Activated CD4-positive, alpha-beta T cell treated with anti-CD3 and anti-CD28 coated beads, Interleukin-2, amount 10 ng/mL, durations not matched to agents 7 days and 5 days (primary cell): ENCODE results near the gene KDSR. TPM values are rescaled to one million over a fixed set of nuclear protein-coding genes. Genes with fewer than 3 reads are reported as not detected.
"Not testable (repeated sequence)": the region's sequence is repeated elsewhere in the genome, so short reads cannot be mapped to it uniquely, and the experiment has no call there.

Experiments used
- CTCF ChIA-PET: fragments of 350-600 bp; sonication (Branson Sonifier 250); formaldehyde crosslinking; loops from one replicate; lab custom pipeline; 2021; ENCODE audit warnings: antibody characterized with exemption; lab: Charles Lee
- POLR2A ChIA-PET: fragments of 350-600 bp; sonication (Branson Sonifier 250); formaldehyde crosslinking; loops from one replicate; lab custom pipeline; 2021; ENCODE audit warnings: antibody characterized with exemption; lab: Charles Lee
- DNase-seq: peaks from one replicate; pipeline ENCODE4 v3.0.0-alpha.2; 2020
- H3K27ac Mint-ChIP-seq: one replicate; pipeline ENCODE4 v1.8.0; 2021; ENCODE audit warnings: mild to moderate bottlenecking, moderate library complexity, mixed read lengths
- H3K27me3 Mint-ChIP-seq: one replicate; pipeline ENCODE4 v1.8.0; 2021; ENCODE audit warnings: mixed read lengths
- H3K36me3 Mint-ChIP-seq: one replicate; pipeline ENCODE4 v1.8.0; 2021; ENCODE audit warnings: low read depth, mixed read lengths
- H3K4me1 Mint-ChIP-seq: one replicate; pipeline ENCODE4 v1.8.0; 2021; ENCODE audit warnings: mixed read lengths
- H3K4me3 Mint-ChIP-seq: one replicate; pipeline ENCODE4 v1.8.0; 2021; ENCODE audit warnings: mild to moderate bottlenecking, moderate library complexity, mixed read lengths
- H3K9me3 Mint-ChIP-seq: one replicate; pipeline ENCODE4 v1.8.0; 2021; ENCODE audit warnings: mixed read lengths
- total RNA-seq, 2 experiments: library from RNA; stranded (reverse); gene quantifications; one replicate each; pipeline ENCODE4 v1.2.3, GENCODE V29; 2021

The KDSR gene
- total RNA-seq, 2 experiments from 2014 or later = 56.1 to 56.6 TPM

- H3K4me3 Mint-ChIP-seq, H3K27me3 Mint-ChIP-seq, H3K9me3 Mint-ChIP-seq, H3K27ac Mint-ChIP-seq, DNase-seq: not testable (repeated sequence)
- ChIA-PET POLR2A (interaction anchor here (0.6 kb wide), 1 partner anchor 33 kb away, joined by 3 read pairs; no protein-coding TSS in a partner anchor), CTCF (interaction anchor here (0.7 to 1.3 kb wide), 3 partner anchors 9 to 30 kb away, joined by 3 read pairs; no protein-coding TSS in a partner anchor)
- Mint-ChIP-seq H3K4me1 (peaks cover 42% of the 10 kb centered on the region), H3K36me3 (peaks cover 36% of the 10 kb centered on the region)
Observed at GRCh38 chr18:63363420-63363819, 3.6 kb downstream of the KDSR start.

- no peaks in the 10 kb centered on the region for H3K27me3 Mint-ChIP-seq
- no peaks in the 10 kb centered on the region for H3K4me1 Mint-ChIP-seq
- CTCF ChIA-PET = no interaction called here
- peaks cover 39% of the 10 kb centered on the region for H3K36me3 Mint-ChIP-seq
- no peak overlapping the region for H3K27ac Mint-ChIP-seq
- no peak overlapping the region for H3K4me3 Mint-ChIP-seq
- H3K9me3 Mint-ChIP-seq = no peaks in the 10 kb centered on the region
- POLR2A ChIA-PET = no interaction called here
- no peak for DNase-seq
Observed at GRCh38 chr18:63356272-63356896, 10.6 kb downstream of the KDSR start.

GRCh38 chr18:63350230-63350629 is 16.8 kb downstream of the KDSR start:
- ChIA-PET CTCF (interaction anchor here (1.0 to 1.6 kb wide), 2 partner anchors 10 to 16 kb away, joined by 4 to 6 read pairs; no protein-coding TSS in a partner anchor), POLR2A (no interaction called here)
- Mint-ChIP-seq H3K4me1 (no peaks in the 10 kb centered on the region), H3K36me3 (peaks cover 46% of the 10 kb centered on the region), H3K9me3 (no peaks in the 10 kb centered on the region), H3K27me3 (no peaks in the 10 kb centered on the region), H3K4me3 (no peak overlapping the region), H3K27ac (no peak overlapping the region)
- no peak for DNase-seq

- CTCF ChIA-PET = interaction anchor here (1.6 kb wide), 1 partner anchor 9 kb away, joined by 6 read pairs; no protein-coding TSS in a partner anchor
- Mint-ChIP-seq H3K27ac (no peak overlapping the region), H3K4me1 (no peaks in the 10 kb centered on the region), H3K4me3 (no peak overlapping the region), H3K9me3 (no peaks in the 10 kb centered on the region), H3K27me3 (no peaks in the 10 kb centered on the region), H3K36me3 (peaks cover 44% of the 10 kb centered on the region)
- POLR2A ChIA-PET = no interaction called here
- no peak for DNase-seq
Observed at GRCh38 chr18:63348508-63349136, 18.4 kb downstream of the KDSR start.

- no peak overlapping the region for H3K27ac Mint-ChIP-seq
- no peaks in the 10 kb centered on the region for H3K27me3 Mint-ChIP-seq
- POLR2A ChIA-PET = no interaction called here
- CTCF ChIA-PET = interaction anchor here (1.1 to 1.3 kb wide), 3 partner anchors 15 to 28 kb away, joined by 3 to 4 read pairs (median 3); no protein-coding TSS in a partner anchor
- no peak overlapping the region for H3K4me3 Mint-ChIP-seq
- DNase-seq = no peak
- H3K36me3 Mint-ChIP-seq = peaks cover 42% of the 10 kb centered on the region
- H3K9me3 Mint-ChIP-seq = no peaks in the 10 kb centered on the region
- H3K4me1 Mint-ChIP-seq = peaks cover 2% of the 10 kb centered on the region
Observed at GRCh38 chr18:63346480-63347183, 20.4 kb downstream of the KDSR start.

- ChIA-PET POLR2A (no interaction called here), CTCF (interaction anchor here (1.1 to 1.3 kb wide), 3 partner anchors 14 to 28 kb away, joined by 3 to 4 read pairs (median 3); no protein-coding TSS in a partner anchor)
- H3K27me3 Mint-ChIP-seq = no peaks in the 10 kb centered on the region
Observed at GRCh38 chr18:63346031-63346430, 21.0 kb downstream of the KDSR start.

GRCh38 chr18:63344918-63345317 is 22.1 kb downstream of the KDSR start:
- ChIA-PET CTCF (interaction anchor here (1.3 kb wide), 1 partner anchor 14 kb away, joined by 5 read pairs; no protein-coding TSS in a partner anchor), POLR2A (no interaction called here)
- Mint-ChIP-seq H3K27me3 (no peaks in the 10 kb centered on the region), H3K9me3 (no peaks in the 10 kb centered on the region), H3K27ac (peak overlapping the region; percentile 54), H3K4me1 (peaks cover 2% of the 10 kb centered on the region), H3K4me3 (no peak overlapping the region), H3K36me3 (peaks cover 48% of the 10 kb centered on the region)
- no peak for DNase-seq

More at GRCh38 chr18:63346031-63346430, 21.0 kb downstream of the KDSR start:
- no peak overlapping the region for H3K27ac Mint-ChIP-seq
- peaks cover 47% of the 10 kb centered on the region for H3K36me3 Mint-ChIP-seq
- H3K9me3 Mint-ChIP-seq = no peaks in the 10 kb centered on the region
- H3K4me3 Mint-ChIP-seq = no peak overlapping the region
- DNase-seq = no peak
- peaks cover 2% of the 10 kb centered on the region for H3K4me1 Mint-ChIP-seq

GRCh38 chr18:63344263-63344662 is 22.7 kb downstream of the KDSR start:
- DNase-seq = no peak
- H3K36me3 Mint-ChIP-seq = peaks cover 43% of the 10 kb centered on the region
- H3K27ac Mint-ChIP-seq = no peak overlapping the region
- POLR2A ChIA-PET = no interaction called here
- H3K4me3 Mint-ChIP-seq = no peak overlapping the region
- no peaks in the 10 kb centered on the region for H3K9me3 Mint-ChIP-seq
- H3K27me3 Mint-ChIP-seq = no peaks in the 10 kb centered on the region
- peaks cover 2% of the 10 kb centered on the region for H3K4me1 Mint-ChIP-seq
- CTCF ChIA-PET = interaction anchor here (1.3 kb wide), 1 partner anchor 13 kb away, joined by 5 read pairs; no protein-coding TSS in a partner anchor

- no peaks in the 10 kb centered on the region for H3K27me3 Mint-ChIP-seq
- peak; percentile 45 for DNase-seq
- no peaks in the 10 kb centered on the region for H3K9me3 Mint-ChIP-seq
- ChIA-PET POLR2A (interaction anchor here (0.7 kb wide), 1 partner anchor 95 kb away, joined by 21 read pairs; no protein-coding TSS in a partner anchor), CTCF (interaction anchor here (0.6 kb wide), 2 partner anchors 177 to 347 kb away, joined by 3 read pairs; no protein-coding TSS in a partner anchor)
- no peak overlapping the region for H3K27ac Mint-ChIP-seq
- H3K36me3 Mint-ChIP-seq = peaks cover 40% of the 10 kb centered on the region
- no peak overlapping the region for H3K4me3 Mint-ChIP-seq
- peaks cover 2% of the 10 kb centered on the region for H3K4me1 Mint-ChIP-seq
Observed at GRCh38 chr18:63342206-63342605, 24.8 kb downstream of the KDSR start.

- ChIA-PET CTCF (interaction anchor here (0.7 to 2.0 kb wide), 6 partner anchors 9 to 324 kb away, joined by 3 to 7 read pairs (median 4); no protein-coding TSS in a partner anchor), POLR2A (no interaction called here)
- H3K4me3 Mint-ChIP-seq = no peak overlapping the region
- H3K4me1 Mint-ChIP-seq = peaks cover 2% of the 10 kb centered on the region
- peak; percentile 58 for DNase-seq
- no peaks in the 10 kb centered on the region for H3K27me3 Mint-ChIP-seq
- H3K36me3 Mint-ChIP-seq = peaks cover 41% of the 10 kb centered on the region
- H3K27ac Mint-ChIP-seq = no peak overlapping the region
- no peaks in the 10 kb centered on the region for H3K9me3 Mint-ChIP-seq
Observed at GRCh38 chr18:63339920-63340484, 27.0 kb downstream of the KDSR start.

- Mint-ChIP-seq H3K4me3 (no peak overlapping the region), H3K4me1 (no peaks in the 10 kb centered on the region), H3K36me3 (peaks cover 45% of the 10 kb centered on the region), H3K27me3 (no peaks in the 10 kb centered on the region), H3K27ac (no peak overlapping the region), H3K9me3 (no peaks in the 10 kb centered on the region)
- POLR2A ChIA-PET = no interaction called here
- CTCF ChIA-PET = no interaction called here
- no peak for DNase-seq
Observed at GRCh38 chr18:63336366-63337099, 30.5 kb downstream of the KDSR start.

GRCh38 chr18:63331105-63331504 is 35.9 kb downstream of the KDSR start:
- Mint-ChIP-seq H3K4me3 (no peak overlapping the region), H3K27ac (no peak overlapping the region), H3K4me1 (no peaks in the 10 kb centered on the region), H3K36me3 (peaks cover 31% of the 10 kb centered on the region), H3K27me3 (no peaks in the 10 kb centered on the region), H3K9me3 (no peaks in the 10 kb centered on the region)
- no peak for DNase-seq
- CTCF ChIA-PET = interaction anchor here (1.5 to 2.1 kb wide), 4 partner anchors 9 to 313 kb away, joined by 3 to 7 read pairs (median 4); no protein-coding TSS in a partner anchor
- POLR2A ChIA-PET = no interaction called here
